ENCODE results near the gene IRF7.

- TF ChIP-seq REST (IDR thresholded peaks at IDR 0.05; ENCODE audit: unreplicated experiment) (no peak), CTCF (conservative IDR thresholded peaks at IDR 0.05; ENCODE audit: low read depth in 2 of 2) (no peak)
These were observed 48.6 kb downstream of the IRF7 start for GRCh38 chr11:567011-567628.
